Endometrium (tissue), 2 donors: Measurements from ENCODE around the gene PRRX2.
"Not testable (repeated sequence)": the region's sequence is repeated elsewhere in the genome, so short reads cannot be mapped to it uniquely, and the experiment has no call there.

Source experiments
- FAIRE-seq: peaks from 2 replicates; lab custom pipeline; 2012; peaks lifted over from hg19 to GRCh38; lab: Jason Lieb, UNC
- donor health status: control.
- donor health status: control.

PRRX2 gene

GRCh38 chr9:129735546-129735945 lies 70.1 kb downstream of the PRRX2 start:
- FAIRE-seq, result no peak

GRCh38 chr9:129736334-129736733 lies 70.9 kb downstream of the PRRX2 start:
- FAIRE-seq, result no peak

- FAIRE-seq, result no peak
Measured at GRCh38 chr9:129737479-129738274, 72.2 kb downstream of the PRRX2 start.

- no peak for FAIRE-seq
Measured at GRCh38 chr9:129739432-129739831, 74.0 kb downstream of the PRRX2 start.

- no peak for FAIRE-seq
Measured at GRCh38 chr9:129740174-129740573, 74.7 kb downstream of the PRRX2 start.

GRCh38 chr9:129740666-129741464 lies 75.4 kb downstream of the PRRX2 start:
- no peak for FAIRE-seq

GRCh38 chr9:129745200-129745599 lies 79.8 kb downstream of the PRRX2 start:
- FAIRE-seq, result no peak

- no peak for FAIRE-seq
Measured at GRCh38 chr9:129746092-129746777, 80.8 kb downstream of the PRRX2 start.

- no peak for FAIRE-seq
Measured at GRCh38 chr9:129748249-129748648, 82.8 kb downstream of the PRRX2 start.

- FAIRE-seq, result not testable (repeated sequence)
Measured at GRCh38 chr9:129749052-129749451, 83.6 kb downstream of the PRRX2 start.

- no peak for FAIRE-seq
Measured at GRCh38 chr9:129749575-129749974, 84.1 kb downstream of the PRRX2 start.

GRCh38 chr9:129750013-129750638 lies 84.7 kb downstream of the PRRX2 start:
- FAIRE-seq, result no peak

GRCh38 chr9:129751841-129752801 lies 86.7 kb downstream of the PRRX2 start:
- FAIRE-seq, result no peak

GRCh38 chr9:129752900-129753729 lies 87.7 kb downstream of the PRRX2 start, which contains the start of gene PTGES:
PTGES (minus strand) TSS chr9:129753042; CDS start chr9:129753012, 30 bp downstream.
- FAIRE-seq, result no peak

- FAIRE-seq, result no peak
Measured at GRCh38 chr9:129755151-129755550, 89.7 kb downstream of the PRRX2 start.

- FAIRE-seq, result no peak
Measured at GRCh38 chr9:129756191-129756590, 90.7 kb downstream of the PRRX2 start.

- no peak for FAIRE-seq
Measured at GRCh38 chr9:129757045-129757444, 91.6 kb downstream of the PRRX2 start.

- no peak for FAIRE-seq
Measured at GRCh38 chr9:129759319-129759718, 93.9 kb downstream of the PRRX2 start.

- no peak for FAIRE-seq
Measured at GRCh38 chr9:129759804-129760502, 94.5 kb downstream of the PRRX2 start.
